Tibial nerve (tissue), 4 donors: ENCODE data around the gene KLK14. TPM values are rescaled to one million over a fixed set of nuclear protein-coding genes. Genes with fewer than 3 reads are reported as not detected.

Experiments
- DNase-seq, 2 donors: peaks; one replicate each; pipeline ENCODE4 v3.0.0-alpha.2; 2019; ENCODE audit warnings: low spot score in 2 of 2
- H3K27ac ChIP-seq, 4 donors: fragments of 200-600 bp; sonication (generic) in 3 of 4; one replicate each; pipeline ENCODE4 v1.5.1; 2017 to 2019; ENCODE audit warnings: mild to moderate bottlenecking in 1 of 4
- H3K27me3 ChIP-seq, 2 donors: fragments of 200-600 bp; sonication (generic) in 1 of 2; one replicate each; pipeline versions ENCODE4 v1.5.1 to v1.6.0; 2017 to 2019
- H3K36me3 ChIP-seq, 3 donors: fragments of 200-600 bp; sonication (generic); one replicate each; pipeline ENCODE4 v1.5.1; 2018 to 2019
- H3K4me1 ChIP-seq, 4 donors: fragments of 200-600 bp; sonication (generic) in 3 of 4; one replicate each; pipeline ENCODE4 v1.5.1; 2017 to 2019
- H3K4me3 ChIP-seq, 4 donors: fragments of 200-600 bp; sonication (generic) in 3 of 4; one replicate each; pipeline ENCODE4 v1.5.1; 2017 to 2019; ENCODE audit warnings: mild to moderate bottlenecking in 1 of 4, moderate library complexity in 1 of 4
- H3K9me3 ChIP-seq, 4 donors: fragments of 200-600 bp; sonication (generic) in 3 of 4; one replicate each; pipeline ENCODE4 v1.5.1; 2017 to 2019
- EP300 ChIP-seq, 2 donors: sonication (generic); formaldehyde crosslinking; IDR thresholded peaks; one replicate each; pipeline ENCODE4 v1.6.1; 2017; ENCODE audit warnings: antibody characterized with exemption in 2 of 2, mild to moderate bottlenecking in 1 of 2
- POLR2A ChIP-seq, 2 donors: fragments of 450-650 bp; IDR thresholded peaks; one replicate each; pipeline ENCODE4 v1.6.1; 2017; ENCODE audit warnings: antibody characterized with exemption in 2 of 2, mild to moderate bottlenecking in 2 of 2, moderate library complexity in 2 of 2
- WGBS, 2 donors: methylation state at CpG; one replicate each; pipeline ENCODE4 v1.1.5; 2018; 5-methylcytosine and 5-hydroxymethylcytosine counted together
- total RNA-seq, 4 donors: library from RNA; depleted of rRNA; stranded (reverse); fragments of >200 nt; gene quantifications; one replicate each; pipeline ENCODE4 v1.1.0, GENCODE V29; 2016
- TF ChIP-seq, protein P1 (sequence below), 5 experiments: fragments of 200-600 bp in 3 of 5; fragments of 450-650 bp in 2 of 5; sonication (generic) in 3 of 5; IDR thresholded peaks; one replicate each; pipeline ENCODE4 v1.5.1; 2016 to 2019; ENCODE audit warnings: antibody characterized with exemption in 5 of 5, mild to moderate bottlenecking in 3 of 5, moderate library complexity in 2 of 5

The KLK14 gene
- total RNA-seq: not detected

DNA sequence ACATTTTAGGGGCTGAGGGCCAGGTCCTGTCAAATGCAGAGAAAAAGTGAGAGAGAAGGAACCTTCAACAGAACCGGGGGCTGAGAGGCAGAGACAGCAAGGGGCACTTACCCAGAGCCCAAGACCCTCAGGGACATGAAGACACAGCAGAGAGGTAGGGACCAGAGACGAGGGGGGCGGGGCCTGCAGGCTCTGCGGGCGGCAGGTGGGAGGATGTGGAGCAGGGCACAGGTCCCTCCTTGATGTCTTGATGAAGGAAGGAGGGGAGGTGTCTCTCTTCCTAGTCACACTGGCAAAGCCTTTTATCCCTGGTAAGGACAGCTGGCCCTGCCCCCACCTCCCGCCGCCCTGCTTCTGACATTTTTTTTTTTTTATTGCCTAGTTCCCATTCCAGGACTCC lies at the start of gene KLK14:
KLK14 (minus strand) TSS at position 277 of the 400 bp plus-strand sequence; CDS start at position 4, 273 bp downstream.
- H3K4me1 ChIP-seq: no peaks in the 10 kb centered on the region
- no peaks in the 10 kb centered on the region for H3K36me3 ChIP-seq
- WGBS, 2 donors: 22 to 26% methylated on average over 7 of the region's 7 CpGs
- no peak within 1 kb of the TSS for H3K27ac ChIP-seq
- no peak within 1 kb of the TSS for H3K4me3 ChIP-seq
- no peaks in the 10 kb centered on the region for H3K9me3 ChIP-seq
- H3K27me3 ChIP-seq: peaks cover 0 to 3% of the 10 kb centered on the region in 2 donors
- TF ChIP-seq EP300 (IDR thresholded peaks at IDR 0.05) (no peak), POLR2A (IDR thresholded peaks at IDR 0.05) (no peak)
- TF ChIP-seq, protein P1, sequence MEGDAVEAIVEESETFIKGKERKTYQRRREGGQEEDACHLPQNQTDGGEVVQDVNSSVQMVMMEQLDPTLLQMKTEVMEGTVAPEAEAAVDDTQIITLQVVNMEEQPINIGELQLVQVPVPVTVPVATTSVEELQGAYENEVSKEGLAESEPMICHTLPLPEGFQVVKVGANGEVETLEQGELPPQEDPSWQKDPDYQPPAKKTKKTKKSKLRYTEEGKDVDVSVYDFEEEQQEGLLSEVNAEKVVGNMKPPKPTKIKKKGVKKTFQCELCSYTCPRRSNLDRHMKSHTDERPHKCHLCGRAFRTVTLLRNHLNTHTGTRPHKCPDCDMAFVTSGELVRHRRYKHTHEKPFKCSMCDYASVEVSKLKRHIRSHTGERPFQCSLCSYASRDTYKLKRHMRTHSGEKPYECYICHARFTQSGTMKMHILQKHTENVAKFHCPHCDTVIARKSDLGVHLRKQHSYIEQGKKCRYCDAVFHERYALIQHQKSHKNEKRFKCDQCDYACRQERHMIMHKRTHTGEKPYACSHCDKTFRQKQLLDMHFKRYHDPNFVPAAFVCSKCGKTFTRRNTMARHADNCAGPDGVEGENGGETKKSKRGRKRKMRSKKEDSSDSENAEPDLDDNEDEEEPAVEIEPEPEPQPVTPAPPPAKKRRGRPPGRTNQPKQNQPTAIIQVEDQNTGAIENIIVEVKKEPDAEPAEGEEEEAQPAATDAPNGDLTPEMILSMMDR (IDR thresholded peaks at IDR 0.05): no peak
- no peak for DNase-seq

GRCh38 chr19:51131780-51132680 lies 49.3 kb upstream of the KLK14 start:
- Histone ChIP-seq H3K4me1 (peaks cover 0 to 8% (median 0%) of the 10 kb centered on the region in 4 donors), H3K4me3 (no peak overlapping the region), H3K27me3 (no peaks in the 10 kb centered on the region), H3K36me3 (no peaks in the 10 kb centered on the region), H3K9me3 (no peaks in the 10 kb centered on the region), H3K27ac (no peak overlapping the region)
- TF ChIP-seq, protein P1 (IDR thresholded peaks at IDR 0.05): no peak
- TF ChIP-seq POLR2A (IDR thresholded peaks at IDR 0.05) (no peak), EP300 (IDR thresholded peaks at IDR 0.05) (no peak)
- WGBS, 2 donors: 46 to 53% methylated on average over 24 of the region's 24 CpGs
- peak in 1 of 2 donors; percentile 25 for DNase-seq

DNA sequence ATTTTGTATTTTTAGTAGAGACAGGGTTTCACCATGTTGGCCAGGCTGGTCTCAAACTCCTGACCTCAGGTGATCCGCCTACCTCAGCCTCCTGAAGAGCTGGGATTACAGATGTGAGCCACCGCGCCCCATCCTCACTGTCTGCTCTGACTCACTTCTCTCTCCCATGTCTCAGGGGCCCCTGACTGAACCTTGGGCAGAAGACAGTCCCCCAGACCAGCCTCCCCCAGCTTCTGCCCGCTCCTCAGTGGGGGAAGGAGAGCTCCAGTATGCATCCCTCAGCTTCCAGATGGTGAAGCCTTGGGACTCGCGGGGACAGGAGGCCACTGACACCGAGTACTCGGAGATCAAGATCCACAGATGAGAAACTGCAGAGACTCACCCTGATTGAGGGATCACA lies 47.0 kb upstream of the KLK14 start:
- no peaks in the 10 kb centered on the region for H3K9me3 ChIP-seq
- no peak for DNase-seq
- 83 to 87% methylated on average over 8 of the region's 8 CpGs for WGBS, 2 donors
- H3K36me3 ChIP-seq: no peaks in the 10 kb centered on the region
- no peak overlapping the region for H3K4me3 ChIP-seq
- no peak overlapping the region for H3K27ac ChIP-seq
- no peaks in the 10 kb centered on the region for H3K27me3 ChIP-seq
- TF ChIP-seq, protein P1 (IDR thresholded peaks at IDR 0.05): no peak
- TF ChIP-seq POLR2A (IDR thresholded peaks at IDR 0.05) (no peak), EP300 (IDR thresholded peaks at IDR 0.05) (no peak)
- peaks cover 0 to 8% (median 0%) of the 10 kb centered on the region in 4 donors for H3K4me1 ChIP-seq

- 78 to 89% methylated on average over 7 of the region's 7 CpGs for WGBS, 2 donors
- H3K36me3 ChIP-seq: no peaks in the 10 kb centered on the region
- no peak for DNase-seq
- H3K27me3 ChIP-seq: no peaks in the 10 kb centered on the region
- peak overlapping the region in 1 of 4 donors; percentile 55 for H3K27ac ChIP-seq
- H3K4me3 ChIP-seq: no peak overlapping the region
- H3K4me1 ChIP-seq: peaks cover 0 to 8% (median 0%) of the 10 kb centered on the region in 4 donors
- H3K9me3 ChIP-seq: no peaks in the 10 kb centered on the region
- TF ChIP-seq, protein P1 (IDR thresholded peaks at IDR 0.05): no peak
- TF ChIP-seq EP300 (IDR thresholded peaks at IDR 0.05) (no peak), POLR2A (IDR thresholded peaks at IDR 0.05) (no peak)
Observed at GRCh38 chr19:51128227-51128626, 45.5 kb upstream of the KLK14 start.

DNA sequence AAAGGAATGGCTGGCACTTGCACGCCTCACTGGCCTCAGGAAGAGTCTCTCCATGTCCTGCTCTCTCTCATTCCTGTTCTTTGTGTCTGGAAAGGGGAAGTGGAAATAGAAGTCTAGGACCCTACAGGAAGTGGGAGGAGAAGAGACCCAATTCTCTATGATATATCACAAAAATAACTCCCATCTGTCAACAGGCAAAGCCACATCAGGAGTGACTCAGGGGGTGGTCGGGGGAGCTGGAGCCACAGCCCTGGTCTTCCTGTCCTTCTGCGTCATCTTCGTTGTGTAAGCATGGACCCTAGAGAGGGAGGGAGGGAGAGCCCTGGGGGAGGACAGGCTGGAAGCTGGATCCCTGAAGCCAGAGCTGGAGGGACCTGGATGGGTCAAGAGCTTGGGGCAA lies 45.1 kb upstream of the KLK14 start:
- no peaks in the 10 kb centered on the region for H3K27me3 ChIP-seq
- peaks cover 0 to 8% (median 0%) of the 10 kb centered on the region in 4 donors for H3K4me1 ChIP-seq
- H3K27ac ChIP-seq: no peak overlapping the region
- 60 to 66% methylated on average over 4 of the region's 4 CpGs for WGBS, 2 donors
- peak overlapping the region in 1 of 4 donors; percentile 39 for H3K4me3 ChIP-seq
- no peaks in the 10 kb centered on the region for H3K9me3 ChIP-seq
- no peaks in the 10 kb centered on the region for H3K36me3 ChIP-seq
- TF ChIP-seq POLR2A (IDR thresholded peaks at IDR 0.05): peak in 1 of 2 donors; percentile 32
- TF ChIP-seq, protein P1 (IDR thresholded peaks at IDR 0.05): no peak
- peak in 1 of 2 donors; percentile 65 for TF ChIP-seq EP300 (IDR thresholded peaks at IDR 0.05)
- peak in 1 of 2 donors; percentile 38 for DNase-seq
